Tibial artery (tissue), 4 donors: Measurements from ENCODE around the gene ARFRP1.

ENCODE experiments used
- DNase-seq, 2 donors: peaks; one replicate each; pipeline ENCODE4 v3.0.0-alpha.2; 2019
- H3K27ac ChIP-seq, 2 donors: fragments of 200-600 bp; sonication (generic) in 1 of 2; 1 replicate in 1 of 2; 2 replicates in 1 of 2; pipeline ENCODE4 v1.5.1; 2018 to 2019; ENCODE audit warnings: mild to moderate bottlenecking in 1 of 2
- H3K27me3 ChIP-seq, 2 donors: fragments of 200-600 bp; sonication (generic) in 1 of 2; one replicate each; pipeline versions ENCODE4 v1.5.1 to v1.6.0; 2016 to 2019
- H3K36me3 ChIP-seq, 3 donors: fragments of 200-600 bp; sonication (generic) in 2 of 3; one replicate each; pipeline ENCODE4 v1.5.1; 2016 to 2019; ENCODE audit warnings: mild to moderate bottlenecking in 2 of 3
- H3K4me1 ChIP-seq, 4 donors: fragments of 200-600 bp; sonication (generic) in 2 of 4; 1 replicate in 3 of 4; 2 replicates in 1 of 4; pipeline ENCODE4 v1.5.1; 2016 to 2019
- H3K4me3 ChIP-seq, 2 donors: fragments of 200-600 bp; sonication (generic) in 1 of 2; 1 replicate in 1 of 2; 2 replicates in 1 of 2; pipeline ENCODE4 v1.5.1; 2018 to 2019; ENCODE audit warnings: mild to moderate bottlenecking in 2 of 2
- H3K9me3 ChIP-seq, 3 donors: fragments of 200-600 bp; sonication (generic) in 1 of 3; one replicate each; pipeline ENCODE4 v1.5.1; 2016 to 2019
- CTCF ChIP-seq, 2 experiments: fragments of 200-600 bp in 1 of 2; fragments of 450-650 bp in 1 of 2; IDR thresholded peaks; one replicate each; pipeline ENCODE4 v1.5.1; 2017 to 2019; ENCODE audit warnings: antibody characterized with exemption in 2 of 2, mild to moderate bottlenecking in 1 of 2, moderate library complexity in 1 of 2
- intact Hi-C: fragments of 100-400 bp; cut with DNase I; formaldehyde crosslinking; loops from one replicate; pipeline ENCODE4 v1.15.0; 2023; ENCODE audit warnings: low total_unique reads

ARFRP1 gene

GRCh38 chr20:63664143-63664851, 43.5 kb downstream of the ARFRP1 start:
- no peaks in the 10 kb centered on the region for H3K9me3 ChIP-seq
- DNase-seq: no peak
- intact Hi-C loops: no loop called here
- H3K27me3 ChIP-seq: no peaks in the 10 kb centered on the region
- H3K36me3 ChIP-seq: peaks cover 21 to 91% (median 71%) of the 10 kb centered on the region in 3 donors
- H3K4me3 ChIP-seq: no peak overlapping the region
- peaks cover 0 to 13% (median 5%) of the 10 kb centered on the region in 4 donors for H3K4me1 ChIP-seq
- no peak overlapping the region for H3K27ac ChIP-seq
- no peak for TF ChIP-seq CTCF (IDR thresholded peaks at IDR 0.05)

GRCh38 chr20:63663332-63664066, 44.3 kb downstream of the ARFRP1 start:
- Histone ChIP-seq H3K36me3 (peaks cover 16 to 83% (median 63%) of the 10 kb centered on the region in 3 donors), H3K4me3 (no peak overlapping the region), H3K9me3 (no peaks in the 10 kb centered on the region), H3K27me3 (no peaks in the 10 kb centered on the region), H3K4me1 (peaks cover 0 to 19% (median 11%) of the 10 kb centered on the region in 4 donors), H3K27ac (no peak overlapping the region)
- intact Hi-C loops: no loop called here
- DNase-seq: no peak
- no peak for TF ChIP-seq CTCF (IDR thresholded peaks at IDR 0.05)

- Histone ChIP-seq H3K36me3 (peaks cover 9 to 76% (median 56%) of the 10 kb centered on the region in 3 donors), H3K9me3 (no peaks in the 10 kb centered on the region), H3K4me3 (no peak overlapping the region), H3K4me1 (peaks cover 0 to 20% (median 12%) of the 10 kb centered on the region in 4 donors), H3K27me3 (no peaks in the 10 kb centered on the region), H3K27ac (no peak overlapping the region)
- TF ChIP-seq CTCF (IDR thresholded peaks at IDR 0.05): no peak
- no peak for DNase-seq
- intact Hi-C loops: no loop called here
Measured at GRCh38 chr20:63662813-63663189, 45.0 kb downstream of the ARFRP1 start.

GRCh38 chr20:63661959-63662812, 45.6 kb downstream of the ARFRP1 start:
- no peak for DNase-seq
- Histone ChIP-seq H3K4me1 (peaks cover 0 to 26% (median 18%) of the 10 kb centered on the region in 4 donors), H3K27ac (no peak overlapping the region), H3K36me3 (peaks cover 3 to 70% (median 50%) of the 10 kb centered on the region in 3 donors), H3K27me3 (no peaks in the 10 kb centered on the region), H3K9me3 (no peaks in the 10 kb centered on the region), H3K4me3 (no peak overlapping the region)
- intact Hi-C loops: no loop called here
- no peak for TF ChIP-seq CTCF (IDR thresholded peaks at IDR 0.05)

- no peak for DNase-seq
- Histone ChIP-seq H3K4me1 (peaks cover 0 to 30% (median 21%) of the 10 kb centered on the region in 4 donors), H3K36me3 (peaks cover 0 to 59% (median 40%) of the 10 kb centered on the region in 3 donors), H3K9me3 (no peaks in the 10 kb centered on the region), H3K4me3 (no peak overlapping the region), H3K27ac (no peak overlapping the region), H3K27me3 (no peaks in the 10 kb centered on the region)
- intact Hi-C loops: no loop called here
- no peak for TF ChIP-seq CTCF (IDR thresholded peaks at IDR 0.05)
Measured at GRCh38 chr20:63661108-63661507, 46.7 kb downstream of the ARFRP1 start.
